GM13976 (cell line): ENCODE measurements around the gene LSM2.
A peak's percentile ranks its signal among the peaks of the same experiment; 100 is the strongest.
"Not testable (repeated sequence)": the region's sequence is repeated elsewhere in the genome, so short reads cannot be mapped to it uniquely, and the experiment has no call there.

ENCODE experiments used
- DNase-seq: peaks from one replicate; pipeline ENCODE4 v3.0.0; 2012; ENCODE audit warnings: low spot score
- in situ Hi-C: fragments of 300-500 bp; cut with MboI; formaldehyde crosslinking; loops from one replicate; pipeline ENCODE4 v1.12.0; 2022; ENCODE audit warnings: low sequenced_read_pairs, mixed read lengths, inconsistent platforms; ENCODE audit not compliant: unreplicated experiment
- TF ChIP-seq, protein P1 (sequence below): IDR thresholded peaks from 2 replicates; pipeline ENCODE4 v1.5.1; 2012; ENCODE audit warnings: borderline replicate concordance, mild to moderate bottlenecking; ENCODE audit not compliant: insufficient read depth; ENCODE audit errors: extremely low read depth, missing control alignments, control extremely low read depth

The LSM2 gene

GRCh38 chr6:31799781-31800180 is 7.0 kb downstream of the LSM2 start:
- no peak for DNase-seq
- TF ChIP-seq, protein P1, sequence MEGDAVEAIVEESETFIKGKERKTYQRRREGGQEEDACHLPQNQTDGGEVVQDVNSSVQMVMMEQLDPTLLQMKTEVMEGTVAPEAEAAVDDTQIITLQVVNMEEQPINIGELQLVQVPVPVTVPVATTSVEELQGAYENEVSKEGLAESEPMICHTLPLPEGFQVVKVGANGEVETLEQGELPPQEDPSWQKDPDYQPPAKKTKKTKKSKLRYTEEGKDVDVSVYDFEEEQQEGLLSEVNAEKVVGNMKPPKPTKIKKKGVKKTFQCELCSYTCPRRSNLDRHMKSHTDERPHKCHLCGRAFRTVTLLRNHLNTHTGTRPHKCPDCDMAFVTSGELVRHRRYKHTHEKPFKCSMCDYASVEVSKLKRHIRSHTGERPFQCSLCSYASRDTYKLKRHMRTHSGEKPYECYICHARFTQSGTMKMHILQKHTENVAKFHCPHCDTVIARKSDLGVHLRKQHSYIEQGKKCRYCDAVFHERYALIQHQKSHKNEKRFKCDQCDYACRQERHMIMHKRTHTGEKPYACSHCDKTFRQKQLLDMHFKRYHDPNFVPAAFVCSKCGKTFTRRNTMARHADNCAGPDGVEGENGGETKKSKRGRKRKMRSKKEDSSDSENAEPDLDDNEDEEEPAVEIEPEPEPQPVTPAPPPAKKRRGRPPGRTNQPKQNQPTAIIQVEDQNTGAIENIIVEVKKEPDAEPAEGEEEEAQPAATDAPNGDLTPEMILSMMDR, result no peak
- in situ Hi-C loops, result no loop called here

DNA sequence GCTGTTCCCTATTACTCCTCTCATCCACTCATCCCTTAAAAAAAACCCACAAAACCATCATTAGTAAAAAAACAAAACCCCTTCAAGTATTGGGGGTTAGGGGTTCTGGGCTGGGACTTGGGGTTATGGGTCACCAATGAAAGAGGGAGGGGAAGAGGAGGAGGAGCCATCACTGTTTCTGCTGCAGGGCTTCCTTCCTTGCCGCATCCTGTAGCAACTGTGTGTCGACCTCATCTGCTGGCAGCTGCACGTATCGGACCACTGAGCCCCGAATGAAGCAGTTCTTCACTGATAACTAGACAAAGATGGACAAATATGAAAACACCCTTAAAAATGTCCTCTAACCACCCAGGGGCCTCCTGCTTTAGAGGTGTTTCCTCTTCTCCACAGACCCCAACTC is 9.2 kb downstream of the LSM2 start:
- DNase-seq, result no peak
- in situ Hi-C loops, result no loop called here
- TF ChIP-seq, protein P1, result no peak

DNA sequence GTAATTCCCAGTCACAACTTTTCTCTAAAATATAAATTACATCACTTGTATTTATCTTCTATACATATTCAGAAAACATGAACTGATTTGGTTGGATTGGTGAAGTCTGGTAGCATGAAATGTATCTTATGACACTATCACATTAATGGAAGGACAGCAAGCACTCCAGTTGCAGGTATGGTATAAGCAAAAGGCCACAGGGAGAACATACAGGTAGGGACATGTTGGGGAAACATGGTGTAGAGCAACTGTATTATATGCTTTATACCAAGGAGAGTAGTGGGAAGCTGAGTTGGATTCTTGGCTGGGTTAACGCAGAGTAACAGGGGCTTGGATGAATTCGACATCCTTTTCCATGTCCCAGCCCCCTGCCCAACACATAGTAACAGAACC is 9.8 kb downstream of the LSM2 start:
- in situ Hi-C loops, result no loop called here
- TF ChIP-seq, protein P1, result no peak

GRCh38 chr6:31795616-31796298 is 11.0 kb downstream of the LSM2 start, which contains the start of gene VARS1:
Gene VARS1 (minus strand): TSS chr6:31795752. CDS start chr6:31795217, 535 bp downstream.
- TF ChIP-seq, protein P1, result peak; percentile 93
- in situ Hi-C loops, result no loop called here
- DNase-seq, result peak; percentile 98

More for the DNA sequence above, 9.8 kb downstream of the LSM2 start:
- DNase-seq, result no peak

DNA sequence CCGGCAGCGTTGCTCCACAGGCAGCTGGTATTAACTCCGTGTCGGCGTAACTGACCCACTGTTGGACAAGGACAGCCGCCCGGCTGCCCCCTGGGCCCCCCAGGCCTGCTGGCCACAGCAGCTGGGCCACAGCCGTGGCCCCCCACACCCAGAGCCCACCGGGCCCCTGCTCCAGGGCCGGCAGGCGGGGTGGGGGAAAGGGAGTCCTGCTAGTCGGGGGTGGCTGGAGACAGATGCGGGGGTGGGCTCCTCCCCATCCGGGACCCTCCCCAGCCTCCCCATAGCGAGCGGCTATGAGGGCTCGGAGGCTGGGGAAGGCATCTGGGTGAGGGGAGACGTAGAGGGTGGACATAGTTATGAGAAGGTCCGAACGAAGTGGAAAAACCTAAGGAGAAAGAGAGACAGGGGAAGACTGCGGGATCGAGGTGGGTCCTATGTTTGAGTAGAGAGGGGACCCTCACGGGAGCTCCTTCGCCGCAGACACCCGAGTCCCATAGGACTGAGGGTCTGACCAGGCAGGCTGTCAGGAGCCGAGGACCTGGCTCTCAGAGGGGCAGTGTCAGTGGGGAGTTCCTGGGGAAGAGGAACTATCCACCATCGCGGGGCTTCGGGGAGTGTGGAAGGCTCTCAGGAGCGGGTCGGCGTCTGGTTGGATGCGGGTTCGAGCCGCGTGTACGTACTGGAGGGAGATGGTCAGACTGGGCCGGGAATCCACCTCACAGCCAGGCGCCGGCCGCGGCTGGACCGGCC is 11.7 kb downstream of the LSM2 start:
- in situ Hi-C loops, result no loop called here
- TF ChIP-seq, protein P1, result no peak
- DNase-seq, result peak; percentile 29

GRCh38 chr6:31794294-31794865 is 12.4 kb downstream of the LSM2 start:
- TF ChIP-seq, protein P1, result no peak
- DNase-seq, result peak; percentile 38
- in situ Hi-C loops, result no loop called here

DNA sequence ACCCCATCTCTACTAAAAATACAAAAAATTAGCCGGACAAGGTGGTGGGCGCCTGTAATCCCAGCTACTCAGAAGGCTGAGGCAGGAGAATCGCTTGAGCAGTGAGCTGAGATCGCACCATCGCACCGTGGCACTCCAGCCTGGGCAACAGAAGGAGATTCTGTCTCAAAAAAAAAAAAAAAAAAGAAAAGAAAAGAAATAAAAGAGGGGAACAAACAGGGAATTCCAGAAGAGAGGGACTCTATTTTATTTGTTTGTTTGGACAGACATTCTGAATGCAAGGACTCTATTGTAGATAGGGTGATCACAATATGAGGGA is 12.9 kb downstream of the LSM2 start:
- in situ Hi-C loops, DNase-seq: not testable (repeated sequence)
